22Rv1 (cell line): ENCODE results near the gene RAB22A.

ENCODE experiments used
- CTCF ChIP-seq: fragments of 450-650 bp; IDR thresholded peaks from 2 replicates; pipeline ENCODE4 v1.5.1; 2017; ENCODE audit warnings: mild to moderate bottlenecking
- ZFX ChIP-seq: fragments of 450-650 bp; IDR thresholded peaks from 2 replicates; pipeline ENCODE4 v1.6.1; 2017; ENCODE audit warnings: antibody characterized with exemption, borderline replicate concordance

- no peak for TF ChIP-seq CTCF
- no peak for TF ChIP-seq ZFX
Measured at GRCh38 chr20:58294497-58295455, 14.7 kb upstream of the RAB22A start.
